Stimulated activated CD8-positive, alpha-beta memory T cell treated with anti-CD3 and anti-CD28 coated beads, Interleukin-4, amount 100 ng/mL, for 24 hours (primary cell): Measurements from ENCODE around the gene KCNK17.
"Not testable (repeated sequence)": the region's sequence is repeated elsewhere in the genome, so short reads cannot be mapped to it uniquely, and the experiment has no call there.

ENCODE experiments used
- DNase-seq: peaks from one replicate; pipeline ENCODE4 v3.0.0-alpha.2; 2020; ENCODE audit warnings: low read depth

Gene KCNK17

DNA sequence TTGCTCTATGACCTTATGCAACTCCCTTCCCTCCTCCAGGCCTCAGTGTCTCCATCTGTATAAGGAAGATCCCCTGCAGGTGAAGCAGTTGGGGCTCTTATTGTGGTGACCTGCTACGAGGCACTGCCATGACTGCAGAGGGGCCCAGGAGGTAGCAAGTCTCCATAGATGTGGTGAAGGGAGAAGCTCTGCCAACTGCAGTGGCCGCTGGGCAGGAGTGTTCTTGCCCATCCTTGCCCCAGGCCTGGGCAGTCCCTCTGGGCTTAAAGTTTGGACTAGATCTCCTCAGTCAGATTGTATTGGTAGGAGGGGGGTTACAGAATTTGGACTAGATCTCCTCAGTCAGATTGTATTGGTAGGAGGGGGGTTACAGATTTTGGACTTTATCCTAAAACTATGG, 12.2 kb downstream of the KCNK17 start:
- DNase-seq: no peak

DNA sequence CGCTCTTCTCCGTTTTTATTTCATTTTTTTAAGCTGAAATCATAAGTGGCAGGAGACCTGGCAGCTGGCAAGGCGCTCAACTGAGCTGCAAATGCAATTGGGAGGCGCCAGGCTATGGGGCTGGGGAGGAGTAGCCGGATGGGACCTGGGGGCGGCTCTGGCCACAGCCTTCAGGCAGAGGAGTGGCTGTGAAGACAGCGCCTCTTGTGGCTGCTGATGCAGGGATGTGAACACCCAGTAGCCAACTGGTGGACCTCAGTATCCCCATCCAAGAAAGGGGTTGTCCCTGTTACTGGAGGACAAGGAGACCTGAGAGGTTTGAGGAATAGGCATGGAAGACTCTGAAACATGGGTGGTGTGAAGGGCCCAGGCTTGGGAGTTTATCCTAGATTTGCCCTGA, 12.6 kb downstream of the KCNK17 start:
- no peak for DNase-seq

DNA sequence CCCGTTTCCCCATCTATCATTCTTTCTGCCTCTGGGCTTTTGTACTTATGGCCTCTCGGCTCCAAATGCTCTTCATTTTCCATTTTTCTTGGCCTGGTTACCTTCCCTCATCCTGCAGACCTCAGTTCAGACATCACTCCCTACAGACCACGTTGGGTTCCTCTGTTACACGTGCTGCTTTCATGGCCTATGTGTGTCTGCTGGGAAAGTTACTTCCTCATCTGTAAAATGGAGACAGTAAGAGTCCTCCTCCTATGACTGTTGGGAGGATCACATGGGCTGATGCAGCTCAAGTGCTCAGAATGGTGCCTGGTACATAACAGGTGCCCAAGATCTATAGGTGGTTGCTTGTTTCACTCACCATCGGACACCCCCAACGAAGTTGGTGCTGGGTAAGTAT, 13.5 kb downstream of the KCNK17 start:
- DNase-seq: no peak

DNA sequence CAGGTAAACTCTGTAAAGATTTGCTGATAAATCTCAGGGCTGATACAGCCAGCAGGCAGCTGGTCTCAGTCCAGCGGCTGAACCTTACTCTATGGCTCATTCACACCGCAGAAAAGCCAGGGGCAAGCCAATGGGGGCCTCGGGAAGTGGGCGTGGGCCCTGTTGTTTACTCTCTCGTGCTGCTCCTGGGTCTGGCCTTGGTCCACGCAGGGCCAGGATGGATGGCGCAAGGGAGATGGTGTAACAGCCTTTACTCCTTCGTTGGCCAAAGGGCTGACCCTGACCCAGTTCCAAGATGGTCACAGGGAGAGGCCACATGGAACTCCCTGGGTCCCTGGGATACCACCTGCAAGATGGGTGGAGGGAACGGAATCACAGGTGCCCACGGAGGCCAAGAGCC, 16.2 kb downstream of the KCNK17 start:
- DNase-seq: no peak

DNA sequence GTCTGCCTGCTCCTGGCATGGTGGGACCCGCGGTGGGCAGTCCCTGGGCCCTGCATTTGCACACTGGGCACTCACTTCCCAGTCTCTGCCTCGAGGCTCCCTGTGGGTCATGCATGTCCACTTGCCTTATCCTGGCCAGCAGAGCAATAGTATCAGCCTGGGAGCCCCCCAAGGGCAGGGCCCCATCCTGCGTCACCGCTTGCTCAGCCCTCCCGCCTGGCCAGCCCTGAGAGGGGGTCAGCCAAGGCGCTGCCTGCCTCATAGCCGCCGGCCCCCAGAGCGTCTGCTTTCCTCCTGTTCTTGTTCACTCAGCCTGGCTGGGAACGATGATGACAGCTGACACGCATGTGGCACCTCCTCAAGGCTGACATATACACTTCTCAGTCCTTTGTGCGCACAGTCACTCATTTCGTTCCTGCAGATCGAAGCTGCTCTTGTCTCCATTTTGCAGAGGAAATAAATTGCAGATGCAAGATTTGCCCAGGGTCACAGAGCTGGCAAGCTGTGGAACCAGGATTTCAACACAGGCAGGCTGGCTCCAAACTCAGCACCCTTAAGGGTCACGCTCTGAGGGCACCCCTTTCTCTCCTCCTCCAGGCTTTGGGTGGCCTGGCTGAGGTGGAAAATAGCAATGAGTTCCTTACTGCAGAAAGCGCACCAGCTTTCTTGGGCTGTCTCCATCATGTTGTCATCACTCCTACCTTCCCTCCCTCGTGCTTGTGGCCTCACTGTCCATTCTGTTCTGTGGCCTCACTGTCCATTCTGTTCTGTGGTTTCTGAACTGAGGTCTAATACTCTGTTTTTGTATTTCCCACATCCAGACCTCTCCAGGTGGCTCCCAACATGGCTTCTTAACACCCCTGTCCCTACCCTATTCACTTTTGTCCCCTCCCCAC, 17.2 kb downstream of the KCNK17 start:
- no peak for DNase-seq

DNA sequence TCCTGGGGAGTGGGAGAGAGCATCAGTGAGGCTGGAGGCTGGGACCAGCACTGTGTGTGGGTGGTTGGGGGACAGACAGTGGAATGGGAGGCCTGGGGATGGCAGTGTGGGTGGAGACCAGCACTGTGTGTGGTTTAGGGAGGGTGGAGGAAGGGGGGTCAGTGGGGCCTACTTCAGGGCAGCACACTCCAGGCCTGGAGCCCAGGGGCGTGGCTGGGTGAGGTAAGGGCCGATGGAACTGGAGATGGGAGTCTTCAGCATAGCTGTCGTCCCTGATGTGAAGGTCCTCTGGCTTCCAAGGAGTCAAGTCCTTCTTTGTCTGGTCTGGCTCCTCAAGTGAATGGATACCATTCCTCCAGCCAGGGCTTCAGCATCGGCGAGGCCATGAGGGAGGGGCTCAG, 18.6 kb downstream of the KCNK17 start:
- no peak for DNase-seq

DNA sequence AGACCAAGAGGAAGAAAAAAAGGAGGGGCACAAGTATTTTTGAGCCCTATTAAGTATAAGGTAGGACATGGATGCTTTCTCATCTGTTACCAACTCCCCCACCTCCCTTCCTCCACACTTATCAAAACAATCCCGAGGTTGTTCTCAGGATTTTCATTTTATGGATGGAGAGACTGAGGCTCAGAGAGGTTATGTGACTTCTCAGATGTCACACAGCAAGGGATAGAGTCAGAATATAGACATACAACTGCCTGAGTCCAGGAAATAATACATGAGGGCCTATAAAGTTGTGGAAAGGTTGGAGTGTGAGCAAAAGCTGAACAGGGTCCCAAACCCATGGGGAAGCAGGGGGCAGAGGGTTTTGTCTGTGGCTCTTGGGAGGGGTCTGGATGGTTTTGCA, 19.3 kb downstream of the KCNK17 start:
- DNase-seq: no peak

DNA sequence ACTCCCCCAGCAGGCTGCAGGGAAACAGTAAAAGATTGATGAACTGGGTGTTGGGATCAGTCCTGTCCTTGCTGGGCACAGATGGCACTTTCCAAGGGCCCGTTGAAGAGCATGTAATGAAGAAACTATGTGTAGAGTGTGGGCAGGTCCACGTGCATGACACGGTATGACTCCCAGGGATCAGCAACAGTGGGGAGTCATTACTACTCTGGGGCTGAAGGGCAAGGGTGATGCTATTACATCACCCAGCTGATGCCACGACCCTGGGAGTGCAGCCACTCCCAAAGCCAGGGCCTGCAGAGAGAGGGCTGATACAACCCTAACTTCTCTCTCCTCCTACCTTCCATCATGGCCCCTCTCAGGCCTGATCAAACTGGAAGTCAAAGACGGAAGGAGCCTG, 20.1 kb downstream of the KCNK17 start:
- no peak for DNase-seq

DNA sequence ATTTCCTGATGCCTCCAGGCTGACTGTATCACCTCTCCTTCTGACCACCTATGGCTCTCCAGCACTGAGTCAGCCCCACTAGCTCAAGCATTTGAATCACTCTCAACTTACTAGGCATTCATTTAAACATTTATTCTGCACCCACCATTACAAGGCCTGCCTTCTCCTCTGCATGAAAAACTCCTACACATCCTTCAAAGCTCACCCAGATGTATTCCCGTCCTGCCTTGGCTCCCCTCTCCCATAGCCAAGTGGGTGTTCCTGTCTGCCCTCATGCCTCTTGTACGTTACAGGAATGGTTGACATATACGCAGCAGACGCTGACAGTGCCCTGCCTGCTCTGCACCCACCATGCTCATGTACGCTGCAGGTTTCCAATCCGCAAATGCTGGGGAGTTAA, 21.6 kb downstream of the KCNK17 start:
- no peak for DNase-seq

DNA sequence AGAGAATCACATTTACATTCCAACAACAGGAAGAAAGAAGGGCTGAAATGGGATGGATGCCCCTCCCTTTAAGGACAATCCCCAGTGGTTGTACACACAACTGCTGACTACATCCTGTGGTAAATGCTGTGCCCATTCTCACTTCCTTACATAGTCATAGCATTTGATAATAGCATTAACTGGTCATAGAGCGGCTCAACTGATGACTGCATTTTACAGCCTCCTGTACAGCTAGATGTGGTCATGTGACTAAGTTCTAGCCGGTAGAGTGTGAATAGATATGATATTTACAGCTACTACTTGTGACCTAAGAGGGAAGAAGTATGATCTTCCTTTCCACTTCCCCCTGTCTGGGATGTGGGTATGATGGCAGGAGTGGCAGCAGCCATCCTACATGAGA, 24.7 kb downstream of the KCNK17 start:
- DNase-seq: no peak

DNA sequence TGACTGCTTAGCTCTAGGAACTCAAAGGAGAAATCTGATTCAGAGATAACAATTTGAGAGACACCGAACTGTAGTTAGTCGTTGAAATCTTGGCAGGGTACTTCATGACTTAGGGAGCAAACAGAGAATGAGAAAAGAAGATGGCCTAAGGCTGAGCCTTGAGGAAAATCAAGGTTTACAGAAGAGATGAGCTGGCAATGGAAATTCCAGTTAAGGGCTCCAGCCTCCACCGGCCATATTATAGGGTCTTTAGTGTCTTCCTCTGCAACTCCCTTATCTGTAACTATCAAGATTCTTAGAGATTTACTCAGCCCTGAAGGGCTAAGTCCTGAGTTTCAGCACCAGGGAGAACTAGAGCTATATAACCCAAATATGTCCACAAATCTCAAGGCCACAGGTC, 26.6 kb downstream of the KCNK17 start:
- no peak for DNase-seq

DNA sequence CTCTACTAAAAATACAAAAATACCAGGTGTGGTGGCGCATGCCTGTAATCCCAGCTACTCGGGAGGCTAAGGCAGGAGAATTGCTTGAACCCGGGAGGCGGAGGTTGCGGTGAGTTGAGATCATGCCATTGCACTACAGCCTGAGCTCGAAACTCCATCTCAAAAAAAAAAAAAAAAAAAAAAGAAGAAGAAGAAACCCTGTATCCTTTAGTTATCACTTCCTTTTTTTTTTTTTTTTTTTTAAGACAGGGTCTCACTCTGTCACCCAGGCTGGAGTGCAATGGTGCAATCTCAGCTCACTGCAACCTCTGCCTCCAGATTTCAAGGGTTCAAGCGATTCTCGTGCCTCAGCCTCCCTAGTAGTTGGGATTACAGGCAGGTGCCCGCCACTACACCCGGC, 27.6 kb downstream of the KCNK17 start:
- not testable (repeated sequence) for DNase-seq

DNA sequence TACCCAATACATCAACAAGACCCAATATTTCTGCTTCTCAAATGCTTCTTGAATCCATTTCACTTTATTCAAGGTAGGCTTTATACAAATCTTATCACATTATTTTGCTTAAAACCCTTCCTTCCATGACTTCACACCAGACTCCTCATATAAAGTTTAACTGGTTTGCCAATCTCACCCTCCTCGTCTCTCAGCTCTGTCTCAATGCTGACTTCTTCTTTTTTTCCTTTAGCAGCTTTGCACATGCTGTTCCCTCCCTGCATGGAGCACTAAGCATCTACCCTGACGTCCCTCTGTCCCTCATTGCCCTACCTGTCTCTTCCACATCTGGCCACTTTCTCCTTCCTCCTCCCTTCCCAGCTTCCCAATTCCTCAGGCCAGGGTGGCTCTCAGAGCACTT, 31.4 kb downstream of the KCNK17 start:
- DNase-seq: no peak

DNA sequence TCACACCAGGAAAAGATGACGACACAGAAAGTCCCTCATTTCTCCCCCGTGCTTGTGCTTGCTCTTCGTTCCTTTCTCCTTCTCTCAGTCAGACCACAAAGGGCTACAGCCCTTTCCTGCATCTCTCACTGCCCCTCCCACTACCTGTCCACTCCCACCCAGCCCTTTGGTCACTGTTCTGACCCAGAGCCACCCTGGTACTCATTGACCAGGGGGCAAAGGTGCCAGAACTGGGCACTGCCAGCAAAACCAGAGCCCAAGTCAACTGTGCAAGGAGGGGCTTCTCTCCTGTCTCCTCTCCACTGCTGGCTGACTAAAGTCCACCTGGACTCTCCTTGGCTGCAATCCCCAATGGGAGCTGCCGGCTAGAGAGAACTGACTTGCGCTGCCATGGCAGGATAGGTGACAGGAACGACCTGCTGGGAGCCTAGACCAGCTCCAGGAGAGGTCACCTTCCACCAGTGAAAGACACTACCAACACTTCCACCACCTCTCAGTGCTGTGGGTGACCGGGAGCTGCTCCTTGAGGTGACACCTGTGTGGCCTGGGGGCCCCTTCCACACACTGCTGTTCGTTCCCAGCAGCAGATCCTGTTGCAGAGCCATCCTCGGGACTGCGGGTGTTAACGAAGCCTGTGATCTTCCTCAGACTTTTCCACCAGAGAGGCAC, 32.8 kb downstream of the KCNK17 start:
- no peak for DNase-seq

DNA sequence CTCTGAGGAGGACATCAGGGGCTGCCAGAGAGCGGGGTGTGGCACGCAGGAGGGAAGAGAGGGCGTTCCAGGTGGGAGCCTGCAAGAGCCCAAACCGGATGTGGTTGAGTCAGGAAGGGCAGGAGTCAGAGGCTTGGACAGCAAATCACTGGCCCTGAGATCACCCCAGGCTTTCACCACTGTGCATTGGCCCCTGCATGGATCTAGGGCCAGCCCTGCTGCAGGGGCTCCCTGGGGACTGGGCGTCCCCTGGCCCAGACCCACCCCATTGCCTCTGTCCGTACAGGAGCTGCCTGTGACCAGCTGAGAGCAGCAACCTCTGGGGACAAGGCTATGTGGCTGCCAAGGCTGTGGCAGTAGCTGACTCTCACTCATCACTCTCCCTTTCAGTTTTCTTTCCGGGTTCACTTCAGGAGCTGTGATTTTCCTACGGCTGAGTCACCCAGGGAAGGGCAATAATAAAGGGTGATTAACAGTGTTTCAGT, 33.9 kb downstream of the KCNK17 start:
- DNase-seq: no peak

DNA sequence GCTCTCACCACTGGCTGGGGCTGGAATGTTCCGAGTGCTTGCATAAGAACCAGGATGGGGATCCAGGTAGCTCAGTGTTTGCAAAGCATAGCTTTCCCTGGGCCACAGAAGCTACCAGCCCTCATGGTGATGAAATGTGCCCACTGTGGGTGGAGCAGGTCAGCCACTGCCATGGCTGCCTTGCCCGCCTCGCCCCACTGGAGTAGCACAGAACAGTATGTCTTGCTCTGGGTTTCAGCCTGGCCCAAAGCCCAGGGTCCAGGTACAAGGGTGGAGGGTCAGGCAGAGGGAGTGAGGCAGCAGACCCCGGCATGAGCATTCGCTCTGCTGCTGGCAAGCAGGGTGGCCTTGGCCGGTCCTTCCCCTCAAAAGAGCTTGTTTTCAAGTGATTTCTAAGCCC, 34.7 kb downstream of the KCNK17 start:
- no peak for DNase-seq

DNA sequence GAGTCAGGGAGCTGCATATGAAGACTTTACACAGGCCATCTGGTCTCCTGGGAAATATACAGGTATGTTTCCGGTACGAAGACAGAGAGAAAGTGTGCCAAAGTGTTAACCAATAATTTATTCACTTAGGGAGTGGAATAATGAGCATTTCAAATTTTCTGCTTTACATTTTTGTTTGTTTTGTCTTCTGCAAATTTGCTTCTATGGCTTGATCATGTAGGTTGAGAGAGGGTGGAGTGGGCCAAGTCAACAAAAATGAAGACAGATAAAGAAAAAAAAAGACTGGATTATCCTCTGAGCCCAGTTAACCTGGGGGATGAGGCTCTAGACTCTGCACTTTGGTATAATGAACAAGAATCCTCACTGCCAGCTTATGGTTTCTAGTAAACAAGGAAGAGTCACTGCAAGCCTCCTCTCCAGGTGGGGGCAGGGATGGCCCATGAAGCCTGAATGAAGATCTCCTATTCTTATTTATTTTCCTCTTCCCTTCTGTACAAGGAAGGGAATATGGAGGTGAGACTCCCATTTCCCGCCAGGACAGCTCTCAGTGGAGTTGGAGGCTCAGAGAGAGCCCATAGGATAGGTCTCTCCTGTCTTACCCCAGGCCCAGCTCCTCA, 37.7 kb downstream of the KCNK17 start:
- DNase-seq: no peak

DNA sequence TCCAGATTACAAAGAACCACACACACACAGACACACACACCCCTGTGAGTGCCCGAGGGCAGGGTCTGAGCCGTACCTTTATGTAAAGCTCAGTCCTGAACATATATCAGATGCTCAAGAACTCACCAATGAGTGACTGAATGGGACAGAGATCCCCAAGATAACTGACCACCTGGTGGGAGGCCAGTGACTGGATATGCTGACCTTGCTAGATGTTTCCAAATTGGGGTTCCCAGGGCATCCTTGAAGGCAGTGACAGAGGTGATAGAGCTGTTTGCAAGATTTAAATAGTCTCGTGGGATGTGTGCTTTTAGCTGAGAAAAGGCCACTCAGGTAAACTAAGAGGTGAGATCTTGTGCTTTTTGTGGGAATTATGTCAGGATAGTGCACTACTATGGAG, 39.3 kb downstream of the KCNK17 start:
- no peak for DNase-seq

DNA sequence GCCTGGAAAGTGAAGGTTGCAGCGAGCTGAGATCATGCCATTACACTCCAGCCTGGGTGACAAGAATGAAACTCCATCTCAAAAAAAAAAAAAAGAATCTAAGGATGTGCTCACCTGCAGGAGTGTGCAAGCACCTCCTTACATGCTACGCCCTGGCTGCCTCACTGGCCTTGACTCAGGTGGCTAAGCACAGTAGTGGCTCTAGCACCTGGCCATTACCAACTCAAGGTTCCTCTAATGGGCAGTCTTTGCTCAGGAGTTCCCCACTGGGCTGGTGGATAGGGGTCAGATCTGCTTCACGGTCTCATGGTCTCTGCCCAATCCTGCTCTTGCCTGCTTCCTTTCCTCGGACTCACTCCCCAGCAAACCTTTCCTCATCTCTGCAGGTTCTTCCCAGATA, 39.7 kb downstream of the KCNK17 start:
- no peak for DNase-seq

DNA sequence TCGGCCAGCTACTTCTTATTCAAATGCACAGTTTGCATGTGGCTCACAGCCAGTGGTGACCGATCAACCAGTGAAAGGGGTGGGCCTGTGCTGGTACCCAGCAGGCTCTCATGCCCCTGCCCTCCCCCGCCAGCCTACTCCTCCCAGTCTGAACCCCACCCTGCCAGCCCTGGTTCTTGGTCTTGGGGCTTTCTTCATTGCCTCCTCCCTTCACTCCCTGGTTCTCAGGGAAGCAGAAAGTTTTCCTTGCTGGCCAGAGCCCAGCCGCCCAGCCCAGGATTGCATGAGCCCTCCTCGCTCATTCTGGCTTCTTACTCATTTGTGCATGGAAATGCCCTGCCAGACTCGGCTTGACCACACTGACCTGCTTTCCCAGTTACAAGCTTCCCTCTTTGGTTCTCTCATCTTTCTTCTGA, 40.8 kb downstream of the KCNK17 start:
- no peak for DNase-seq

DNA sequence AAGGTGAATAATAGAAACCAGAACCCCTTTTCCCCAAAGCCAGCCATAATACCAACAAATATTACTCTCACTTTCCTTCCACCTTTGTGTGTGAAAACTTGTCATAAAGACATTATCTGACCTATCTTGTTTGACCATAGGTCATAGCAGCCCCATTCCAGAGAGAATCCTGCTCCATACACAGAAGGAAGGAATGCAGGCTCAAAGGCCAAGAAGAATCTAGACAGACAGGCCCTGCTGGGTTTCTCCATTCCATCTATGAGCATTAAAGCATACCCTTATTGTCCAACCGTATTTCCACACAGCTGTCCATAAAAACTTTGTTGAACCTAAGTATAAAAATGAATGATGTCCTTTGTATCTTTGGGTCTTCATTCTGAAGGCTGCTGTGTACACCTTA, 44.3 kb downstream of the KCNK17 start:
- no peak for DNase-seq

DNA sequence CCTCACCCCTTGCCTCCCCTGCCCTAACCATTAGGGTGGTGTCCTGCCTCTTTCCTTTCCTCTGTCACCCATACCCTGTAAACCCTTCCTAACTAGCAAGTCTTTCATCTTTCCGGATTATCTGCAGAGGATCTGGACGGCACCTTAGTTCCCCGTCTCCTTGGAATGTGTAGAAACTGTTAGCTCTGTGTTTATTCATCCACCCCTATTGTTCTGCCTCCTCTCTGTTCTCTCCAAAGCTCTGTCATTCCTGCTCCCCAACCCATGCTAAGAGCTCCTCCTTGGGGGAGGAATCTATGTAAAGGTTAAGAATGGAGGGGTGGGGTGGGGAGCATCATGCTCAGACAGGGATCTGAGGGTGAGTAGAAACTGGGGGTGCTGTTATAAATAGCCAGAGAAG, 45.5 kb downstream of the KCNK17 start:
- DNase-seq: no peak

DNA sequence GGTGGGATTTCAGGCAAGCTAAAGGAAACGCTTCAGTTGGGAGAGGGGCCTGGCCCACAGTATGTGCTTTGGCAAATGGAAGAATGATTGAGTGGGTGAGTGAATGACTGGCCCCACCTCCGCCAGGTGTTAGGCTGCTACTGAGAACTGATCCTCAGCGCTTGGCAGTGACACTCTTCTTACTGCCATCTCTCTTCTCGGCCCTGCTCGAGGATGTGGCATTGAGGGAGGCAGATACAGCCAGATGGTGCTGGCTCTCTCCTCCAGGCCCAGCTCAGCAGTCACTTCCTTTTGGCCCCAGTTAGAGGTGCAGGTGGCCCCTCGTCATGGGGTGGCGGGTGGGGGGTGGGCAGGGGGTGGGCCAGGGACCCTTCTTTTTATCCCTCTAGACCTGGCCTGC, 46.0 kb downstream of the KCNK17 start:
- DNase-seq: no peak
